Stimulated activated CD4-positive, alpha-beta T cell treated with anti-CD3 and anti-CD28 coated beads, TNF-alpha, amount 100 ng/mL, for 24 hours (primary cell): ENCODE data around the gene AGPAT1.
A peak's percentile ranks its signal among the peaks of the same experiment; 100 is the strongest.

Experiments
- DNase-seq, 3 experiments: peaks; one replicate each; pipeline ENCODE4 v3.0.0-alpha.2; 2020; ENCODE audit warnings: low read depth in 3 of 3

Gene AGPAT1

GRCh38 chr6:32170294-32170693 is 5.6 kb downstream of the AGPAT1 start:
- DNase-seq, result no peak

GRCh38 chr6:32168807-32169591 is 6.9 kb downstream of the AGPAT1 start:
- no peak for DNase-seq

- no peak for DNase-seq
Observed at GRCh38 chr6:32168350-32168749, 7.5 kb downstream of the AGPAT1 start.

- DNase-seq, result no peak
Observed at GRCh38 chr6:32167761-32168262, 8.1 kb downstream of the AGPAT1 start.

GRCh38 chr6:32167154-32167760 is 8.6 kb downstream of the AGPAT1 start:
- no peak for DNase-seq

GRCh38 chr6:32166411-32167061 is 9.3 kb downstream of the AGPAT1 start:
- no peak for DNase-seq

- DNase-seq, result no peak
Observed at GRCh38 chr6:32164295-32164694, 11.6 kb downstream of the AGPAT1 start, which contains the start of gene EGFL8. EGFL8 (plus strand) TSS chr6:32164595; CDS start chr6:32166166, 1,571 bp downstream.

GRCh38 chr6:32163559-32164258 is 12.2 kb downstream of the AGPAT1 start:
- DNase-seq, result no peak

GRCh38 chr6:32158052-32158451 is 17.8 kb downstream of the AGPAT1 start:
- no peak for DNase-seq

GRCh38 chr6:32156891-32157290 is 19.0 kb downstream of the AGPAT1 start:
- DNase-seq, result no peak

- peak in 2 of 3 experiments; percentile 28 to 60 for DNase-seq
Observed at GRCh38 chr6:32154514-32155161, 21.2 kb downstream of the AGPAT1 start.

GRCh38 chr6:32153564-32154513 is 22.0 kb downstream of the AGPAT1 start, which contains the start of gene PPT2:
PPT2 (plus strand) TSS chr6:32154141; CDS start chr6:32154595, 454 bp downstream.
- DNase-seq, result peak; percentile 43 to 81 (median 60)

- no peak for DNase-seq
Observed at GRCh38 chr6:32152769-32153563, 22.9 kb downstream of the AGPAT1 start.

- no peak for DNase-seq
Observed at GRCh38 chr6:32151863-32152768, 23.8 kb downstream of the AGPAT1 start, which contains the start of gene PRRT1. PRRT1 (minus strand) TSS chr6:32151939; CDS start chr6:32151827, 112 bp downstream.

- DNase-seq, result no peak
Observed at GRCh38 chr6:32151181-32151862, 24.6 kb downstream of the AGPAT1 start.

- no peak for DNase-seq
Observed at GRCh38 chr6:32149932-32150870, 25.7 kb downstream of the AGPAT1 start.
